Trophoblast cell (in vitro differentiated cells and primary cell): ENCODE results near the gene CHMP4B. TPM values are rescaled to one million over a fixed set of nuclear protein-coding genes. Genes with fewer than 3 reads are reported as not detected.
A peak's percentile ranks its signal among the peaks of the same experiment; 100 is the strongest.

Experiments used
- DNase-seq, 2 donors: peaks; one replicate each; pipeline ENCODE4 v3.0.0-alpha.2; 2016
- H2AFZ ChIP-seq: 2 replicates; pipeline ENCODE4 v1.6.1; 2013; ENCODE audit warnings: low read length, moderate library complexity, mild to moderate bottlenecking; ENCODE audit not compliant: insufficient read depth, poor library complexity
- H2AK5ac ChIP-seq: 2 replicates; pipeline ENCODE4 v1.6.1; 2013; ENCODE audit warnings: mild to moderate bottlenecking, low read length
- H2BK120ac ChIP-seq: 2 replicates; pipeline ENCODE4 v1.6.1; 2013; ENCODE audit warnings: low read length, mild to moderate bottlenecking, moderate library complexity; ENCODE audit not compliant: insufficient read depth, poor library complexity
- H2BK12ac ChIP-seq: 2 replicates; pipeline ENCODE4 v1.6.1; 2013; ENCODE audit warnings: mild to moderate bottlenecking, low read length, moderate library complexity
- H2BK5ac ChIP-seq: 2 replicates; pipeline ENCODE4 v1.6.1; 2013; ENCODE audit warnings: low read length, low read depth, moderate library complexity, mild to moderate bottlenecking; ENCODE audit not compliant: poor library complexity
- H3K14ac ChIP-seq: 2 replicates; pipeline ENCODE4 v1.6.1; 2013; ENCODE audit warnings: mild to moderate bottlenecking, low read length
- H3K18ac ChIP-seq: 2 replicates; pipeline ENCODE4 v1.6.1; 2013; ENCODE audit warnings: mild to moderate bottlenecking, low read length
- H3K23ac ChIP-seq: 2 replicates; pipeline ENCODE4 v1.6.1; 2013; ENCODE audit warnings: low read length
- H3K27ac ChIP-seq: 2 replicates; pipeline ENCODE4 v1.5.1; 2013; ENCODE audit warnings: low read depth, mild to moderate bottlenecking, inconsistent platforms, low read length, moderate library complexity
- H3K27me3 ChIP-seq: 2 replicates; pipeline ENCODE4 v1.6.1; 2013; ENCODE audit warnings: inconsistent platforms, mild to moderate bottlenecking, low read length, moderate library complexity; ENCODE audit not compliant: insufficient read depth
- H3K36me3 ChIP-seq, 2 experiments: 1 replicate in 1 of 2; 2 replicates in 1 of 2; pipeline ENCODE4 v1.6.1; 2013; ENCODE audit warnings: low read length in 2 of 2, mild to moderate bottlenecking in 2 of 2, moderate library complexity in 1 of 2; ENCODE audit not compliant: insufficient read depth in 2 of 2, control insufficient read depth in 1 of 2
- H3K4ac ChIP-seq: 2 replicates; pipeline ENCODE4 v1.6.1; 2013; ENCODE audit warnings: low read depth, mild to moderate bottlenecking, low read length, moderate library complexity
- H3K4me1 ChIP-seq, 2 experiments: 1 replicate in 1 of 2; 2 replicates in 1 of 2; pipeline ENCODE4 v1.6.1; 2013; ENCODE audit warnings: low read length in 2 of 2, mild to moderate bottlenecking in 2 of 2, moderate library complexity in 1 of 2; ENCODE audit not compliant: insufficient read depth in 2 of 2, control insufficient read depth in 1 of 2
- H3K4me2 ChIP-seq: 2 replicates; pipeline ENCODE4 v1.6.1; 2013; ENCODE audit warnings: inconsistent platforms, mild to moderate bottlenecking, low read length, moderate library complexity
- H3K4me3 ChIP-seq: 2 replicates; pipeline ENCODE4 v1.5.1; 2013; ENCODE audit warnings: mild to moderate bottlenecking, low read depth, low read length, inconsistent platforms
- H3K79me1 ChIP-seq: one replicate; pipeline ENCODE4 v1.6.1; 2013; ENCODE audit warnings: low read length
- H3K79me2 ChIP-seq: 2 replicates; pipeline ENCODE4 v1.6.1; 2013; ENCODE audit warnings: low read length, mild to moderate bottlenecking; ENCODE audit not compliant: control insufficient read depth, insufficient read depth, poor library complexity
- H3K9ac ChIP-seq: 2 replicates; pipeline ENCODE4 v1.6.1; 2013; ENCODE audit warnings: mild to moderate bottlenecking, low read length
- H3K9me3 ChIP-seq: 2 replicates; pipeline ENCODE4 v1.6.1; 2013; ENCODE audit warnings: low read depth, mild to moderate bottlenecking, control low read depth, inconsistent platforms, low read length; ENCODE audit not compliant: insufficient read depth
- H4K12ac ChIP-seq: 2 replicates; pipeline ENCODE4 v1.6.1; 2013; ENCODE audit warnings: low read depth, mild to moderate bottlenecking, low read length, moderate library complexity
- H4K8ac ChIP-seq: 2 replicates; pipeline ENCODE4 v1.6.1; 2013; ENCODE audit warnings: low read depth, mild to moderate bottlenecking, low read length, moderate library complexity
- H4K91ac ChIP-seq: one replicate; pipeline ENCODE4 v1.6.1; 2013; ENCODE audit warnings: low read depth, mild to moderate bottlenecking, low read length, moderate library complexity
- WGBS: extraction: QIAGEN DNeasy Blood & Tissue Kit; methylation state at CpG from one replicate; pipeline ENCODE4 v1.1.7; 2013; ENCODE audit warnings: missing lambda C conversion rate; ENCODE audit not compliant: insufficient read length, insufficient coverage; ENCODE audit errors: extremely low coverage; 5-methylcytosine and 5-hydroxymethylcytosine counted together
- polyA plus RNA-seq: library from polyadenylated mRNA; stranded (reverse); fragments of 200-250 nt; gene quantifications from 2 replicates; pipeline ENCODE4 v1.2.3, GENCODE V29; 2013

Gene CHMP4B
- polyA plus RNA-seq = 95.8 and 99.2 TPM in 2 replicates

GRCh38 chr20:33810885-33811775 is at the start of gene CHMP4B:
Gene CHMP4B, plus strand, starts transcription at chr20:33811348. Its CDS starts 121 bp downstream, at chr20:33811469.
- no CpG with 5 or more reads among the region's 71 CpGs for WGBS
- peaks cover 0 to 8% of the 10 kb centered on the region in 2 experiments for H3K4me1 ChIP-seq

DNA sequence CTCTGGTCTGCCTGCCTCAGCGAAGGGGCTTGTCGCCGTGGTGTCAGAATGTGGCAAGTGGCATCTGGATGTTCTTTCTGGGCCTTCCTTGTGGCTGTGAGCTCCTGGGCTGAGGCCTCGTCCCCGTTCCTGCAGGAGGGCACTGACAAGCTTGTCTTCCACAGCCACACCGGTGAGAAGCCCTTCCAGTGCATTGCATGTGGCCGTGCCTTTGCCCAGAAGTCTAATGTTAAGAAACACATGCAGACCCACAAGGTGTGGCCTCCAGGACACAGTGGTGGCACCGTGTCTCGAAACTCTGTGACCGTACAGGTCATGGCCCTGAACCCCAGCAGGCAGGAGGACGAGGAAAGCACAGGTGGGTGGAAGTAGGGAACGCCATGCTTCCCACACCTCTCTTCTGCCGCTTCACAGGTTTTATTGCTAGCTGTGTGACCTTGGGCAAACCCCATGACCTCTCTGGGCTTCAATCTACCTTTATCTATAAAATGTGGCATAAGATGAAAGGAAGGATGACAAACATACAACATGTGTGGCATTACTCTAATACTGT is 49.4 kb upstream of the CHMP4B start:
- Histone ChIP-seq H3K36me3 (peaks cover 3 to 9% of the 10 kb centered on the region in 2 experiments), H3K23ac (no peak overlapping the region), H3K9ac (no peak overlapping the region), H3K4ac (no peak overlapping the region), H3K4me3 (no peak overlapping the region), H3K27me3 (no peaks in the 10 kb centered on the region), H2AFZ (no peak overlapping the region), H3K79me1 (no peaks in the 10 kb centered on the region), H2BK120ac (no peak overlapping the region), H3K18ac (no peak overlapping the region), H3K27ac (no peak overlapping the region), H4K12ac (no peak overlapping the region), H3K4me1 (peaks cover 0 to 3% of the 10 kb centered on the region in 2 experiments), H4K8ac (no peak overlapping the region), H3K14ac (no peak overlapping the region), H3K9me3 (no peaks in the 10 kb centered on the region), H2BK5ac (no peak overlapping the region), H3K4me2 (no peak overlapping the region), H2AK5ac (no peak overlapping the region), H4K91ac (no peak overlapping the region), H3K79me2 (no peaks in the 10 kb centered on the region), H2BK12ac (no peak overlapping the region)
- no CpG with 5 or more reads among the region's 13 CpGs for WGBS
- no peak for DNase-seq

More at GRCh38 chr20:33810885-33811775, at the start of gene CHMP4B:
- H3K4me3 ChIP-seq = peak within 1 kb of the TSS; percentile 91
- peak within 1 kb of the TSS; percentile 92 for H3K18ac ChIP-seq
- peak within 1 kb of the TSS; percentile 14 for H2BK120ac ChIP-seq
- peaks cover 1% of the 10 kb centered on the region for H3K9me3 ChIP-seq
- DNase-seq = peak; percentile 99 to 100
- peak within 1 kb of the TSS; percentile 89 for H4K8ac ChIP-seq
- peaks cover 10% of the 10 kb centered on the region for H3K79me1 ChIP-seq
- peak within 1 kb of the TSS; percentile 99 for H3K9ac ChIP-seq
- peak within 1 kb of the TSS; percentile 58 for H2BK5ac ChIP-seq
- peak within 1 kb of the TSS; percentile 68 for H2AFZ ChIP-seq
- H3K14ac ChIP-seq = peak within 1 kb of the TSS; percentile 92
- peak within 1 kb of the TSS; percentile 3 for H3K23ac ChIP-seq
- peak within 1 kb of the TSS; percentile 14 for H2AK5ac ChIP-seq
- peak within 1 kb of the TSS; percentile 49 for H4K91ac ChIP-seq
- peak within 1 kb of the TSS; percentile 85 for H3K4me2 ChIP-seq
- no peaks in the 10 kb centered on the region for H3K27me3 ChIP-seq
- peak within 1 kb of the TSS; percentile 45 for H4K12ac ChIP-seq
- H3K79me2 ChIP-seq = peaks cover 23% of the 10 kb centered on the region
- H3K27ac ChIP-seq = peak within 1 kb of the TSS; percentile 48
- H3K36me3 ChIP-seq = peaks cover 0 to 2% of the 10 kb centered on the region in 2 experiments
- peak within 1 kb of the TSS; percentile 14 for H2BK12ac ChIP-seq
- H3K4ac ChIP-seq = peak within 1 kb of the TSS; percentile 88

GRCh38 chr20:33765099-33765498 is 46.0 kb upstream of the CHMP4B start:
- no peak for DNase-seq
- Histone ChIP-seq H4K91ac (no peak overlapping the region), H3K79me1 (no peaks in the 10 kb centered on the region), H3K4me2 (no peak overlapping the region), H3K79me2 (no peaks in the 10 kb centered on the region), H3K36me3 (peaks cover 0 to 5% of the 10 kb centered on the region in 2 experiments), H3K9ac (no peak overlapping the region), H2BK120ac (no peak overlapping the region), H3K4me1 (peaks cover 0 to 5% of the 10 kb centered on the region in 2 experiments), H4K8ac (no peak overlapping the region), H3K14ac (no peak overlapping the region), H4K12ac (no peak overlapping the region), H3K18ac (no peak overlapping the region), H3K4me3 (no peak overlapping the region), H3K23ac (no peak overlapping the region), H2AFZ (no peak overlapping the region), H3K27ac (no peak overlapping the region), H2BK5ac (no peak overlapping the region), H3K27me3 (no peaks in the 10 kb centered on the region), H3K4ac (no peak overlapping the region), H3K9me3 (no peaks in the 10 kb centered on the region), H2AK5ac (no peak overlapping the region), H2BK12ac (no peak overlapping the region)
- WGBS = no CpG with 5 or more reads among the region's 2 CpGs

DNA sequence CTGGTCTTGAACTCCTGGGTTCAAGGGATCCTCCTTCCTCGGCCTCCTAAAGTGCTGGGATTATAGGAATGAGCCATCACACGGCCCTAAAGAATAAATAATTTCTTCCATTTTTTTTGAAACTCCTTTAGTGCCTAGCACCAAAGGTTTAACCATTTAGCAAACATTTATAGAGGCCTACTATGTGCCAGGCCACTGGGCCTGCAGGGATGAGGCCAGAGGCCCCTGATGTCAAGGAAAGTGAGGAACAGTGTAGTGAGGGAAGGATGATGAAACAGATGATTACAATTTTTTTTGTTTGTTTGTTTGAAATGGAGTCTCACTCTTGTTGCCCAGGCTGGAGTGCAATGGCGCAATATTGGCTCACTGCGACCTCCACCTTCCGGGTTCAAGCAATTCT is 45.6 kb upstream of the CHMP4B start:
- Histone ChIP-seq H2AK5ac (no peak overlapping the region), H3K14ac (no peak overlapping the region), H3K23ac (no peak overlapping the region), H4K12ac (no peak overlapping the region), H2BK5ac (no peak overlapping the region), H2BK120ac (no peak overlapping the region), H3K9ac (no peak overlapping the region), H3K79me2 (no peaks in the 10 kb centered on the region), H2AFZ (no peak overlapping the region), H2BK12ac (no peak overlapping the region), H3K4me2 (no peak overlapping the region), H3K4ac (no peak overlapping the region), H3K4me1 (peaks cover 0 to 5% of the 10 kb centered on the region in 2 experiments), H4K8ac (no peak overlapping the region), H3K4me3 (no peak overlapping the region), H3K27me3 (no peaks in the 10 kb centered on the region), H3K79me1 (no peaks in the 10 kb centered on the region), H3K27ac (no peak overlapping the region), H3K36me3 (peaks cover 0 to 5% of the 10 kb centered on the region in 2 experiments), H3K18ac (no peak overlapping the region), H3K9me3 (no peaks in the 10 kb centered on the region), H4K91ac (no peak overlapping the region)
- WGBS = no CpG with 5 or more reads among the region's 5 CpGs
- DNase-seq = no peak
